Activated effector memory CD4-positive, alpha-beta T cell treated with Interleukin-2 at 50 U/mL for 16 hours (primary cell): ENCODE results near the gene PCBP3.

ENCODE experiments used
- DNase-seq: peaks from one replicate; pipeline ENCODE4 v3.0.0-alpha.2; 2020

PCBP3 gene

GRCh38 chr21:45735259-45736000, 91.9 kb downstream of the PCBP3 start:
- DNase-seq = no peak

- DNase-seq = no peak
These were observed 92.6 kb downstream of the PCBP3 start for GRCh38 chr21:45736042-45736689.

- DNase-seq = no peak
These were observed 93.4 kb downstream of the PCBP3 start for GRCh38 chr21:45736690-45737484.

- no peak for DNase-seq
These were observed 94.1 kb downstream of the PCBP3 start for GRCh38 chr21:45737485-45738166.

- DNase-seq = no peak
These were observed 95.9 kb downstream of the PCBP3 start for GRCh38 chr21:45739218-45740087.

GRCh38 chr21:45740088-45740440, 96.5 kb downstream of the PCBP3 start:
- DNase-seq = no peak

GRCh38 chr21:45740491-45741357, 97.2 kb downstream of the PCBP3 start:
- DNase-seq = no peak

- DNase-seq = no peak
These were observed 98.2 kb downstream of the PCBP3 start for GRCh38 chr21:45741691-45742090.

GRCh38 chr21:45742247-45742646, 98.7 kb downstream of the PCBP3 start:
- no peak for DNase-seq

- no peak for DNase-seq
These were observed 101.7 kb downstream of the PCBP3 start for GRCh38 chr21:45745256-45745655.

GRCh38 chr21:45747233-45747766, 103.8 kb downstream of the PCBP3 start:
- no peak for DNase-seq

GRCh38 chr21:45747802-45748445, 104.4 kb downstream of the PCBP3 start:
- DNase-seq = no peak

GRCh38 chr21:45748593-45748992, 105.1 kb downstream of the PCBP3 start:
- DNase-seq = no peak

GRCh38 chr21:45749974-45750373, 106.4 kb downstream of the PCBP3 start:
- DNase-seq = no peak

GRCh38 chr21:45750936-45751335, 107.4 kb downstream of the PCBP3 start:
- DNase-seq = no peak

- DNase-seq = no peak
These were observed 109.9 kb downstream of the PCBP3 start for GRCh38 chr21:45753445-45753844.

- no peak for DNase-seq
These were observed 112.5 kb downstream of the PCBP3 start for GRCh38 chr21:45756029-45756428.

- DNase-seq = no peak
These were observed 113.1 kb downstream of the PCBP3 start for GRCh38 chr21:45756669-45757068.

GRCh38 chr21:45761704-45762103, 118.2 kb downstream of the PCBP3 start:
- DNase-seq = no peak

GRCh38 chr21:45763074-45763473, 119.5 kb downstream of the PCBP3 start:
- DNase-seq = no peak
